Measurements from ENCODE around the gene THBS1.

GRCh38 chr15:39629906-39630305, 49.0 kb downstream of the THBS1 start:
- no peak for TF ChIP-seq CTCF (IDR thresholded peaks at IDR 0.05)
- no peak for TF ChIP-seq ZFX (IDR thresholded peaks at IDR 0.05; ENCODE audit: borderline replicate concordance)
